Smooth muscle cell of trachea (primary cell): ENCODE data around the gene NIPA2. TPM values are rescaled to one million over a fixed set of nuclear protein-coding genes. Genes with fewer than 3 reads are reported as not detected.

Experiments
- total RNA-seq: library from RNA; depleted of rRNA; stranded (reverse); fragments of >200 nt; gene quantifications from 2 replicates; pipeline ENCODE4 v1.2.1, GENCODE V29; 2014

The NIPA2 gene
- total RNA-seq = 53.2 and 53.9 TPM in 2 replicates

DNA sequence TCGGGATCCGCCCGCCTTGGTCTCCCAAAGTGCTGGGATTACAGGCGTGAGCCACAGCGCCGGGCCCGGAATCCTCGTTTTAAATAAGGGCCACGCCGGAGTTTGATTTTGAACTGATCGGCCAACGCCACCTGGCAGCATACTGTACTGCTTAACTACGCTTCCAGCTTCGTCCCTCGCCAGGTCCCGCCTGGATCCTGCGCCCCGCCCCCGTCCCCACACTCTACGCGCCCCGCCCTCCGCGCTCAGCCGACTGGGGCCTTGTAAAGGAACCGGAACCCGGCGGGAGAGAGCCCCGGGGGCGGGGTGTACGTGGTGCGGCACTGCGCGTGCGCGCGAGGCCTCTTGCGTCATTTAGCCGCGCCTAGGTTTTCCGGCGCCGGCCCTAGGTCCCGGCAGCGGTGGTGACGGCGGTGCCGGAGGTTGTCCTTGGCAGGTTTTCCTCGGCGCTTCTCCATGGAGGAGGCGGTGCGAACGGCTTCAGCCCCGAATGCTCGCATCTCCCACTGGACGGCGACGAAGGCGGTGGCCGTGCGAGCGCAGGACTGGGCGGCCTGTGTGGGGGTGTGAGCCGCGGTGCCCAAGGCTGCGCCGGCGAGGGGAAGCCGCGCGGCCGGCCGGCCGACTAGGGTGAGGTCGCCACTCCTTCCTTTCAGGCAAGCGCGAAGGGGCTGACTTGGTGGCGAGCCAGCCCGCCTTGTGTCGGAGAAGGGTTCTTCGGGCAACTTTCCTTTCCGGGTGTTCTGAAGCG, at the start of gene NIPA2:
TSS of gene NIPA2 (plus strand) at position 375 of the 751 bp plus-strand sequence. CDS start 13,066 bp downstream, outside the sequence.

Other genes with a start within 250 kb of the NIPA2 start
- 5.8 and 8.6 TPM in 2 replicates for gene NIPA1, start 52.0 kb upstream of the NIPA2 start, total RNA-seq
- gene CYFIP1, start 141.7 kb downstream of the NIPA2 start, total RNA-seq = 121 and 131 TPM in 2 replicates
- 18.7 and 25.2 TPM in 2 replicates for gene TUBGCP5, start 200.9 kb downstream of the NIPA2 start, total RNA-seq